IMR-90 (cell line): ENCODE results near the gene C5AR1.

Experiments used
- BHLHE40 ChIP-seq: fragments of 150-350 bp; IDR thresholded peaks from 2 replicates; pipeline ENCODE4 v1.6.1; 2016; ENCODE audit warnings: mild to moderate bottlenecking, low read depth, low read length
- CEBPB ChIP-seq: IDR thresholded peaks from 2 replicates; pipeline ENCODE4 v1.6.1; 2012; ENCODE audit warnings: low read depth, low read length, improper control_type of control experiment
- ELK1 ChIP-seq: fragments of 150-350 bp; IDR thresholded peaks from 2 replicates; pipeline ENCODE4 v1.6.1; 2016; ENCODE audit warnings: low read depth, mild to moderate bottlenecking, low read length, moderate library complexity, borderline replicate concordance
- FOS ChIP-seq: fragments of 150-350 bp; IDR thresholded peaks from 2 replicates; pipeline ENCODE4 v1.6.1; 2016; ENCODE audit warnings: low read depth, low read length
- MAFK ChIP-seq: IDR thresholded peaks from 2 replicates; pipeline ENCODE4 v1.6.1; 2012; ENCODE audit warnings: low read depth, low read length, improper control_type of control experiment
- MXI1 ChIP-seq: IDR thresholded peaks from 2 replicates; pipeline ENCODE4 v1.6.1; 2012; ENCODE audit warnings: low read depth, mild to moderate bottlenecking, low read length, moderate library complexity, borderline replicate concordance
- POLR2A ChIP-seq: IDR thresholded peaks from 2 replicates; pipeline ENCODE4 v1.6.1; 2012; ENCODE audit warnings: mild to moderate bottlenecking, low read depth, low read length
- RAD21 ChIP-seq: IDR thresholded peaks from 2 replicates; pipeline ENCODE4 v1.6.1; 2012; ENCODE audit warnings: low read length, improper control_type of control experiment
- RCOR1 ChIP-seq: IDR thresholded peaks from 2 replicates; pipeline ENCODE4 v1.6.1; 2012; ENCODE audit warnings: mild to moderate bottlenecking, low read length, improper control_type of control experiment; ENCODE audit not compliant: insufficient replicate concordance
- SMC3 ChIP-seq: fragments of 150-350 bp; IDR thresholded peaks from 2 replicates; pipeline ENCODE4 v1.6.1; 2016; ENCODE audit warnings: low read depth, mild to moderate bottlenecking, antibody characterized with exemption, low read length, moderate library complexity
- USF2 ChIP-seq: fragments of 150-350 bp; IDR thresholded peaks from 2 replicates; pipeline ENCODE4 v1.6.1; 2017; ENCODE audit warnings: mild to moderate bottlenecking, antibody characterized with exemption, low read length, low read depth
- TF ChIP-seq, protein P1 (sequence below): conservative IDR thresholded peaks from 2 replicates; pipeline ENCODE4 v1.5.1; 2012; ENCODE audit warnings: mild to moderate bottlenecking, low read depth, low read length, improper control_type of control experiment

DNA sequence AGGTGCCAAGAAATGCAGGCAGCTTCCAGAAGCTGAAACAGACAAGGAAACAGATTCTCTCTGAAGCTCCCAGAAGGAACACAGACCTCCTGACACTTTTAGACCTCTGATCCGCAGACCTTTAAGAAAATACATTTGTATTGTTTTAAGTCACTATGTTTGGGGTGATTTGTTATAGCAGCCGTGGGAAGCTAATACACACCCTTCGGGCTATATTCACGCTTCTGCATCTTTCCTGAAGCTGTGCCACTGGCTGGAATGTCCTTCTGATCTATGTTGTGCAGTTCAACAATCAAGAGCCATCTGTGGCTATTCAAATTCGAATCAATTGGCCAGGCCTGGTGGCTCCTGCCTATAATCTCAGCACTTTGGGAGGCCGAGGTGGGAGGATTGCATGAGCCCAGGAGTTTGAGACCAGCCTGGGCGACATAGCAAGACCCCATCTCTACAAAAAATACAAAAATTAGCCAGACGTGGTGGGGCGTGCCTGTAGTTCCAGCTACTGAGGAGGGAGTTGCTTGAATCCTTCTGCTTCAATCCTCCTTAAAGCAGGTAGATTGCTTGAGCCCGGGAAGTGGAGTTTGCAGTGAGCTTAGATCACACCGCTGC lies 33.6 kb downstream of the C5AR1 start:
- TF ChIP-seq MAFK (no peak), FOS (no peak), MXI1 (no peak), CEBPB (no peak), USF2 (no peak), RAD21 (no peak), BHLHE40 (no peak), POLR2A (no peak), SMC3 (no peak), RCOR1 (no peak), ELK1 (no peak)
- TF ChIP-seq, protein P1, sequence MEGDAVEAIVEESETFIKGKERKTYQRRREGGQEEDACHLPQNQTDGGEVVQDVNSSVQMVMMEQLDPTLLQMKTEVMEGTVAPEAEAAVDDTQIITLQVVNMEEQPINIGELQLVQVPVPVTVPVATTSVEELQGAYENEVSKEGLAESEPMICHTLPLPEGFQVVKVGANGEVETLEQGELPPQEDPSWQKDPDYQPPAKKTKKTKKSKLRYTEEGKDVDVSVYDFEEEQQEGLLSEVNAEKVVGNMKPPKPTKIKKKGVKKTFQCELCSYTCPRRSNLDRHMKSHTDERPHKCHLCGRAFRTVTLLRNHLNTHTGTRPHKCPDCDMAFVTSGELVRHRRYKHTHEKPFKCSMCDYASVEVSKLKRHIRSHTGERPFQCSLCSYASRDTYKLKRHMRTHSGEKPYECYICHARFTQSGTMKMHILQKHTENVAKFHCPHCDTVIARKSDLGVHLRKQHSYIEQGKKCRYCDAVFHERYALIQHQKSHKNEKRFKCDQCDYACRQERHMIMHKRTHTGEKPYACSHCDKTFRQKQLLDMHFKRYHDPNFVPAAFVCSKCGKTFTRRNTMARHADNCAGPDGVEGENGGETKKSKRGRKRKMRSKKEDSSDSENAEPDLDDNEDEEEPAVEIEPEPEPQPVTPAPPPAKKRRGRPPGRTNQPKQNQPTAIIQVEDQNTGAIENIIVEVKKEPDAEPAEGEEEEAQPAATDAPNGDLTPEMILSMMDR, result no peak
